D721Med (cell line): ENCODE results near the gene RPP40.
A peak's percentile ranks its signal among the peaks of the same experiment; 100 is the strongest.

Source experiments
- DNase-seq: peaks from one replicate; pipeline ENCODE4 v3.0.0; 2011; ENCODE audit warnings: low spot score; ENCODE audit not compliant: insufficient read length
- FAIRE-seq: peaks from 2 replicates; lab custom pipeline; 2011; peaks lifted over from hg19 to GRCh38; lab: Jason Lieb, UNC
- CTCF ChIP-seq: IDR thresholded peaks from 2 replicates; pipeline ENCODE4 v1.5.1; 2012; ENCODE audit warnings: mild to moderate bottlenecking, control low read depth; ENCODE audit not compliant: insufficient read depth; ENCODE audit errors: missing control alignments

The RPP40 gene

GRCh38 chr6:5031150-5031549 lies 27.3 kb upstream of the RPP40 start:
- TF ChIP-seq CTCF: no peak
- DNase-seq: no peak
- no peak for FAIRE-seq

- DNase-seq (peak; percentile 46), FAIRE-seq (peak; percentile 55)
- TF ChIP-seq CTCF: peak; percentile 58
These were observed 26.8 kb upstream of the RPP40 start for GRCh38 chr6:5030596-5031136.

- no peak for DNase-seq
- no peak for FAIRE-seq
- TF ChIP-seq CTCF: no peak
These were observed 25.8 kb upstream of the RPP40 start for GRCh38 chr6:5029609-5030008.

- DNase-seq (no peak), FAIRE-seq (no peak)
These were observed 25.1 kb upstream of the RPP40 start for GRCh38 chr6:5028921-5029320.

GRCh38 chr6:5028301-5028700 lies 24.5 kb upstream of the RPP40 start:
- TF ChIP-seq CTCF: no peak
- DNase-seq: no peak
- no peak for FAIRE-seq

More at GRCh38 chr6:5028921-5029320, 25.1 kb upstream of the RPP40 start:
- TF ChIP-seq CTCF: no peak

- FAIRE-seq (no peak), DNase-seq (no peak)
- no peak for TF ChIP-seq CTCF
These were observed 22.3 kb upstream of the RPP40 start for GRCh38 chr6:5025911-5026819.

- DNase-seq (no peak), FAIRE-seq (no peak)
- TF ChIP-seq CTCF: no peak
These were observed 20.1 kb upstream of the RPP40 start for GRCh38 chr6:5023923-5024322.
